ENCODE data around the gene KCNAB2.

Gene KCNAB2

GRCh38 chr1:6133146-6133895, 87.6 kb downstream of the KCNAB2 start:
- DNase-seq, result no peak

DNA sequence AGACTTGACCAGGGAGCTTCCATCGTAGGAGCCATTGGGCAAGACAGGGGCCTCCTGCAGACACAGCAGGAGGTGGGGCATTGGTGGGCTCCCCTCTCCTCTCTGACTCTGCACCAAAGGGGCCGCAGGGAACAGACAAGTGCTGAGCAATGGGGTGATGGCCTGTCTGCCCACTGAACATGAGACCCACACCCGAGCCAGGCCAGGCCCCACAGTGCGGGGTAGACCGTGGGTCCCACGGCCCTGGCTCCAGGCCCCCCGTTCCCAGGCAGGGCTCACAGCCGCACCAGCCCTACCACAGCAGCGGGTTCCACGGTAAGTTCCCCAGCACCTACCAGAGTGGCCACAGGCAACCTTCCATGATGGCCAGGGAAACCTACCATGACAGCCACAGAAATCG, 88.5 kb downstream of the KCNAB2 start:
- no peak for DNase-seq

GRCh38 chr1:6134741-6135510, 89.2 kb downstream of the KCNAB2 start:
- DNase-seq, result no peak

DNA sequence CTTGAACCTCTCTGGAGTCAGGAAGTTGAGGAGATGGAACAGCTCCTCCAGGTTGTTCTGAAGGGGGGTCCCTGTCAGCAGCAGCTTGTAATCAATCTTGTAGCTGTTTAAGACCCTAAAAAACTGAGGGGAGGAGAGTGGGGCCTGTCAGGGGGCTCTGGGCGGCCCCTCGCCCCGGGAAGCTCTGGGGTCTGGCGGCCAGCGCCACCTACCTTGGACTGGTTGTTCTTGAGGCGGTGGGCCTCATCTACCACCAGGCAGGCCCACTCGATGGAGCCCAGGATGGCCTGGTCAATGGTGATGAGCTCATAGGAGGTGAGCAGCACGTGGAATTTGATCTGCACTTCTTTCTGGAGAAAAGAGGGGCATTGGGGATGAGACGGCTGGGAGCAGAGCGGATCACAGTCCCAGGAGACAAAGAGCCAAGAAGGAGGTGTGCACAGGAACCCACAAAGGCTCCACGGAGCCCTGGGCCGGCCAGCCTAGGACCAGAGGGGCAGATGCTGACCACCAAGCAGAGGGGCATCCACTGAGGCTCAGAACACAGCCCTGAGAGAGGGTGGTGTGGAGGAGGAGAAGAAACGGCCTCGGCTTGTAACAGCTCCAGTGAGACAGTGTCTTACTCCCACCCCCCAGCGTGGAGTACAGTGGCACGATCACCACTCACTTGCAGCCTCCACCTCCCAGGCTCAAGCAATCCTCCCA, 91.0 kb downstream of the KCNAB2 start:
- no peak for DNase-seq

DNA sequence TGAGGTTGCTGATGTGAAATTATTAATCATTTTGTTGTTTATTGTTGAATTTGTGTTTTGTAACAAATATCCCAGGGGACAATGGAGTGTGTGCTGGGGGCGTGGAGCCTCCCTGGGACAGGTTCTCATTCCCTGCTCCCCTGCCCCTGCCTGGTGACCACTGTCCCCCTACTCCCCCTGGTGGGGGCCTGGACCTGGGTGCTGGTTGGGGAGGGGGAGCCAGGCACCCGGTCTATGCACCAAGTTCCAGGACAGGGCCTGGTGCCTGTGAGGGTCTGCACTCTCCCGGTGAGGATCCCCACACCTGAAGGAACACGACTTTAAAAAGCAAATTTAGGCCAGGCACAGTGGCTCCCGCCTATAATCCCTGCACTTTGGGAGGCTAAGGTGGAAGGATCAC, 92.1 kb downstream of the KCNAB2 start:
- DNase-seq, result no peak

DNA sequence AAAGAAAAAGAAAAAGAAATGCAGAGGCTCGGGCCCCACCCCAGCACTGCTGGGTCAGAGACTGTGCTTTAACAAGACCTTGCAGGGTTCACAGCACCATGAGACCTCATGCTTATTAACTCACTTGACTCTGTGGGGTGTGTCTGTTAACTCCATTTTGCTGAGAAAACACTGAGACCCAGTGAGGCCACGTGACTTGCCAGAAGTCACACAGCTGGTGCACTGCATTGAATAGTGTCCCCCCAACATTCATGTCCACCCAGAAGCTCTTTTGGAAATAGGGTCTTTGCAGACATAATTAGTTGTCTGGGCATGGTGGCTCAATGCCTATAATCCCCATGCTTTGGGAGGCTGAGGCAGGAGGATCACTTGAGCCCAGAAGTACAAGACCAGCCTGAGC, 94.7 kb downstream of the KCNAB2 start:
- no peak for DNase-seq

- DNase-seq, result no peak
Observed at GRCh38 chr1:6141592-6141991, 95.9 kb downstream of the KCNAB2 start.

DNA sequence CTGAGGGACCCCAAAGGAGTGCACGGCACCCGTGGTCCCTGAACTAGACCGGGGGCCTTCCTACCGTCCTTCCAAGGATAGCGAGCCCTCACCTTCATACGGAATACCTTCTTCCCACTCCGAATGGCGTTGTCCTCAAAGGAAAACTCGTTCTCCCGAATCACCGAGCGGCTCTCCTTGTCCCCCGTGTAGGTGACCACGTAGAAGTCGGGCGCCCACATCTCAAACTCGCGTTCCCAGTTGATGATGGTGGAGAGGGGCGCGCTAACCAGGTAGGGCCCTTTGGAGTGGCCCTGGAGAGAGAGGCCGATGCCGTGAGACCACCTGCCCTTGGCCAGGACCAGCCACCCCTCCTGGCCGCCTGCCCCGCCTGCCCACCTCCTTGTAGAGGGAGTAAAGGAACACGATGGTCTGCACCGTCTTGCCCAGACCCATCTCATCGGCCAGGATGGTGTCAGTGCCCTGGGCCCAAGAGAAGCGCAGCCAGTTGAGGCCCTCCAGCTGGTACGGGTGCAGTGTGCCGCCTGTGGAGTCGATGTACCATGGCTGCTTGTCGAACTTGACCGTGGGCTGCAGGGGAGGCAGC, 96.4 kb downstream of the KCNAB2 start:
- no peak for DNase-seq

- DNase-seq, result no peak
Observed at GRCh38 chr1:6142734-6143133, 97.0 kb downstream of the KCNAB2 start.

DNA sequence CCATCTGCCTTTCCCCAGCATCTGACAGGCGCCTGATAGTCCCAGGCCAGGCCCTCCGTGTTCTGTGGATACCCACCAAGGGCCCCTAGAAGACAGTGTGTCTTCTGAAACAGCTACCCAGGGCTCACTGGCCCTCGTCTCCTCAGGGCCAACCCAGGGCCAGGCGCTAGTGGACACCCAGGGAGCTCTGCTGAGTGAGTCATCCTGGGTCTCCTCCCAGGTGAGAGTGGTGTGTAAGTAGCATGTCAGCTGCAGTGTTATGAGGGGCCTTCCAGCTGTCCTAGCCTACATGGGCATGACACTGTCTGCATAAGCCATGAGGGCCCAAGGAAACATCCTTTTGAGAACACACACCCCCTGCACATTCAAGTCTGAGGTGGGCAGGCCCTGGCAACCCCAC, 97.7 kb downstream of the KCNAB2 start:
- no peak for DNase-seq

- no peak for DNase-seq
Observed at GRCh38 chr1:6144175-6144574, 98.5 kb downstream of the KCNAB2 start.

GRCh38 chr1:6144647-6145395, 99.1 kb downstream of the KCNAB2 start:
- no peak for DNase-seq

GRCh38 chr1:6145396-6145750, 99.7 kb downstream of the KCNAB2 start:
- no peak for DNase-seq

DNA sequence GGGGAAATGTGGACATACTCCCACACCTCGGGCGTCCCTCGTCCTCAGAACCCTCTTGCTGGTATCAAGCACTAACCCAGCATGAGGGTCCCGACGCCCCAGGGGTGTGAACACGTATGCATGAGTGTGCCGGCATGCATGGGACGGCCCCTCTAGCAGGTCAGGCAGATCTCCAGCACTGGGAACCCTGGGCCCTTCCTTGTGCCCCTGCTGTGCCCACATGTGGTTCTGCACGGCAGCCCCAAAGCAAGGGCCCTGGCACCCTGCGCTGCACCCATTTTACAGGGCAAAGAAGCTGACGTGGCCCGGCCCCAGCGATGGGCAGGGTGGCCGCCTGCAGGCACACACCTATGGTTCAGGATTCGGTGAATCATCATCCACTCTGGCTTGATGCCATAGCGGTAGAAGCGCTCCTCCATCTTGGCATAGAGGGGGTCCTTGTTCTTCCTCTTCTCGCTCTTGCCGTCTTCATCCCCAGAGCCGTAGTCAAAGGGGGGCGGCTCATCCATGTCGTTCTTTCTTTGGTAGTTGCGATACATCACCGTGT, 100.2 kb downstream of the KCNAB2 start:
- no peak for DNase-seq

GRCh38 chr1:6148497-6149241, 103.0 kb downstream of the KCNAB2 start:
- DNase-seq, result peak; percentile 12

- DNase-seq, result no peak
Observed at GRCh38 chr1:6149597-6149996, 103.9 kb downstream of the KCNAB2 start.

- no peak for DNase-seq
Observed at GRCh38 chr1:6150006-6150938, 104.6 kb downstream of the KCNAB2 start.

Measured in fibroblast of skin of scalp (primary cell).